Endothelial cell of hepatic sinusoid (primary cell): ENCODE data around the gene BRI3.

Source experiments
- in situ Hi-C: cut with HindIII; loops from 2 replicates; pipeline ENCODE4 v1.10.0; 2017; ENCODE audit warnings: low sequenced_read_pairs

The BRI3 gene

GRCh38 chr7:98251601-98252424, 29.7 kb upstream of the BRI3 start, which contains the start of gene TECPR1:
TECPR1 (minus strand) TSS chr7:98252232; CDS start chr7:98246146, 6,086 bp downstream.
- in situ Hi-C loops = no loop called here

DNA sequence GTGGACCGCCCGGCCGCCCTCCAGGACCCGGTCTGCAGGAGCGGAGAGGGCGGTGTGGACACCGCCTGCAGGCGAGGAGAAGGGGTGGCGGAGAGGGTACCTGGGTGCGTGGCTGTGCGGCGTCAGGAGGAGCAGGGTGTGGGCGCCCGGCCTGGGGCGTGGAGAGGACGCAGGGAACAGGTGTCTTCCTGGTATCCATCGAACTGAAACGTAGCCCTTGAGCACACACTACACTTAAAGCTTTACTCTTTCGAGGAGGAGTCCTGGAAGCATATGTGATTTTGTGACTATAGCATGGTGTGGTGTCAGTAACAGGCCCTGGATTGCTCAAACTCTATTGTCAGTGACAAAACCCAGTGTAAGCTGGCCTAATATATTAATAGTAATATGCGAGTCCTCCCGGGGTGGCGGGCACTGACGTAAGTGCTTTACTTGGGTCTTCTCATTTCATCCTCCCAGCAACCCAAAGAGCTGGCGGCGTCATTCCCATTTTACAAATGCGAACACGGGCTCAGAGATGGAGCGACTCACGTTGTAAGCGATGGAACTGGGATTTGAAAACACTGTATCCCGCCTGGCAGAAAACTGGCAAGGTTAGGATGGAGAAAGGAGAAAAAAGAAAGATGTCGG, 28.9 kb upstream of the BRI3 start:
- in situ Hi-C loops = no loop called here

DNA sequence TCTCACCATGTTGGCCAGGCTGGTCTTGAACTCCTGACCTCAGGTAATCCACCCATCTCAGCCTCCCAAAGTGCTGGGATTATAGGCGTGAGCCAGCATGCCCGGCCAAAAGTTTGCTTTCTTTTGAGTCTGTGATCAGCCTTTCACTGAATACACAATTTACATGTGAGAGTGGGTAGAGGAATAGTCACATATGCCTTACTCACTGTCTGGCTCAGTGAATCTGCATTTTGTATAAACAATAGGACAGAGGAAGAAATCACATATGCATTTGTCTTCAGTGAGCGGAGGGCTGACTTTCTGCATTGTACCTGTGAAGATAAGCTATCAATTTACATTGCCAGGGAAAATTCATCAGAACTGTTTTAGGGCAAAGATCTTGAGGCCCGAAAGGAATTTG, 27.0 kb upstream of the BRI3 start:
- in situ Hi-C loops = no loop called here

- in situ Hi-C loops = no loop called here
These were observed 26.4 kb upstream of the BRI3 start for GRCh38 chr7:98254951-98255610.

- in situ Hi-C loops = no loop called here
These were observed 25.1 kb upstream of the BRI3 start for GRCh38 chr7:98256431-98256830.

DNA sequence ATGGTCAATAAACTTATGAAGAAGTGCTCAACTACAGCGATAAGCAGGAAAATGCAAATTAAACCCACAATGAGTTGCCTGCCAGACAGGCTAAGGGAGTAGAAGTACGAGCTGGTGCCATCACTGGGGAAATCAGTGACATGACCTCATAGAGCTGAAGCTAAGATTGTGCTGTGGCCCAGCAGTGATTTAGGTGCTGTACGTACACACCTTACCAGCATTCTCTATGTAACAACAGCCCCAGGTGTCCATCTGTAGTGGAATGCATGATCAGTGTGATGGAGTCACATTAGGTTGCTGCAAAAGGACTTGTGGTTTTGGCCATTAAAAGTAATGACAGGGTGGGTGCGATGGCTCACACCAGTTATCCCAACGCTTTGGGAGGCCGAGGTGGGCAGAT, 23.8 kb upstream of the BRI3 start:
- in situ Hi-C loops = no loop called here

GRCh38 chr7:98265841-98266271, 15.6 kb upstream of the BRI3 start:
- in situ Hi-C loops = no loop called here

DNA sequence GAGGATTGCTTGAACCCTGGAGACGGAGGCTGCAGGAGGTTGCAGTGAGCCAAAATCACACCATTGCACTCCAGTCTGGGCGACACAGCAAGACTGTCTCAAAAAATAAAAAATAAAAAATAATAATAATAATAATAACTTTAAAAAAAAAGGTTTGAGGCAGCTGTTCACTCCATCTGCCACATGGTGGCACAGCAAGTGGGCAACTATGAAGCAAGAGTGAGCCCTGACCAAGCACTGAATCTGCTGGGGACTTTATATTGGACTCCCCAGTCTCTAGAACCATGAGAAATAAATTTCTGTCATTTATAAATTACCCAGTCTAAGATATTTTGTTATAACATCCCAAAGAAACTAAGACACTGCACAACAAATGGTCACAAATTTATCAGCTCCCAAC, 14.6 kb upstream of the BRI3 start:
- in situ Hi-C loops = no loop called here

DNA sequence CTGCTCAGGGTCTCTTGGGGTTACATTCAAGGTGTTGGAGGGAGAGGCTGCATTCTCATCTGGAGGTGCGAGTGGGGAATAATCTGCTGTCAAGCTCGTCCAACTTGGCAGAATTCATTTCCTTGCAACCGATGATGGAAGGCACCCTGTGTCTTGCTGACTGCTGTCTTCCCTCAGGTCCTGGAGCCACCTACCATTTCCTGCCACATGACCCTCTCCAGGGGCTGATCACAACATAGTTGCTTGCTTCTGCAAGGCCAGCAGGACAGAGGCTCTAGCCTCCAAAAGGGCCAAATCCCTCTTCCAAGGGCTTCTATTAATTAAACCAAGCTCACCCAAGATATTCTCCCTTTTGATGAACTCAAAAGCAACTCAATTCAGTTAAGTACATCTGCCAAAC, 14.2 kb upstream of the BRI3 start:
- in situ Hi-C loops = no loop called here

GRCh38 chr7:98276241-98276761, 5.2 kb upstream of the BRI3 start:
- in situ Hi-C loops = no loop called here

DNA sequence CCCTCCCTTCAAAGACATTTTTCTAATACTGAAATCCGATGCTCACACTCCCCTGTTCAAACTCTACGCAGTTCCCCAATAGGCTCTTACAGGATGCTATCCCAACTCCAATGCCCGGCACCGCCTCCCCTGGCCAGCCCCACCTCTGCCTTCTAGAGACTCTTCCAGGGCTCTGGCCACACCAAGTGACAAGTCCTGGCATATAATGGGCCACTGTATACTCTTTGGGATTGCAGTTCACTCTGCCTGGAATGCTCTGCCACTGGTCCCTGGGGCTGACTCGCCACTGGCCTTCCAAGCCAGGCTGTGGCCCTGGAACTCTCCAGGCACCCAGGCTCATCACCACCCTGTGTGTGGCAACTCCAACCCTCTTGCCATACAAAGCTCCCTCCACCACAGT, 3.1 kb upstream of the BRI3 start:
- in situ Hi-C loops = no loop called here

DNA sequence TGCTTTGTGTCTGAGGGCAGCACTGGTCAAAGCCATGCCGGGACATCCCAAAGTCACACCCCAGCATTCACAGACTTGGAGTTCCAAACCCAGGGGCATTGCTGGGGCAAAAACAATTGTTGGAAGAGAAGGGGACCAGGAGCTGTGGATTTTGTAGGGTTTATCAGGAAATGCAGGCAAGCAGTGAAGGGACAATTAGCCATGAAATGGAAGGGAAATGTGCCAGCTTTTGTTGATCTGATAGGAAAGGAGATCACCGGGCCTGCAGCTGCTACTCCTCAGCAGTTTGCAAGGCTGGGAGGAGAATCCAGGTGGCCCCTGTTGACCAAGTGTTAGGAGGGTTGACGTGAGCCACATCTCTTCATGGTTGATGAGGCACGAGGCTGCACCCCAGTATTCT, 2.5 kb upstream of the BRI3 start:
- in situ Hi-C loops = no loop called here

DNA sequence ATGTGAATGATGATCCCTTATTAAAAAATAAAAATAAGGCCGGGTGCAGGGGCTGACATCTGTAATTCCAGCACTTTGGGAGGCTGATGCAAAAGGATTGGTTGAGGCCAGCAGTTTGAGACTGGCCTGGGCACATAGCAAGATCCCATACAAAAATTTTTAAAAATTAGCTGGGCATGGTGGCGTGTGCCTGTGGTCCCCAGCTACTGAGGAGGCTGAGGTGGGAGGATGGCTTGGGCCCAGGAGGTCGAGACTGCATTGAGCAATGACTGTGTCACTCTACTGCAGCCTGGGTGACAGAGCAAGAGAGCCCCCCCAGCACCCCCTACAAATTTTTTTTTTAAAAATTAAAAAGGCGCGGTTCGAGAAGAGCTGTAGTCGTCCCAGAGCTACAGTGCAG, 1.2 kb upstream of the BRI3 start:
- in situ Hi-C loops = no loop called here

DNA sequence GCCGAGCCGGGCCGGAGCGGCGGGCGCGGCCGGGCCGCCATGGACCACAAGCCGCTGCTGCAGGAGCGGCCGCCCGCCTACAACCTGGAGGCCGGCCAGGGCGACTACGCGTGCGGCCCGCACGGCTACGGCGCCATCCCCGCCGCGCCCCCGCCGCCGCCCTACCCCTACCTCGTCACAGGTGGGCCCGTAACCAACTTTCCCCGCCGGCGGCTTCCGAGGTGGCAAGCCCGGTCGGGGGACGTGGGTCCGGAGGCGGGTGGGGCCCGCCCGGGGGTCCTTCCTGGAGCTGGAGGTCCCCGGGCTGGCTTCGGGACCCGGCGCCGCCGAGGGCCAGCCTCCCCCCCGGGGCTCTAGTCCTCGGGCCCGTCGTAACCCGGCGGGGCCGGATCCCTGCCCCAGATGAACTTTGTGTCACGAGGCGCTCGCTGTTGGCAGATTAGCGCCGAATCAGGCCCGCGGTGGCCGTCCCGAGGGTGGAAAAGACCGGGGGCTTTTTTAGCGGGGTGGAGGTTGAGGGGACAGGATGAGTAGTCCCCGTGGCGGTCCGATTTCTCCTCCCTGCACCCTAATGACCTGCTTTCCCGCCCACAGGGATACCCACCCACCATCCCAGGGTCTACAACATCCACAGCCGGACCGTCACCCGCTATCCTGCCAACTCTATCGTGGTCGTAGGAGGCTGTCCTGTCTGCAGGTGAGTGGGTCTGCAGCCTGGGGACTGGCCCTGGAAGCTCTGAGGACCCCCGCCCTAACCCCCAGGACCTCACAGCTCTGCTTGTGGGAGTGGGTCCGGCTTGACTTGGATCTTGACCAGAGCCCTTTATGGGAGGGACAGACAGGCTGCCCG, 496 bp downstream of the BRI3 start:
- in situ Hi-C loops = no loop called here

DNA sequence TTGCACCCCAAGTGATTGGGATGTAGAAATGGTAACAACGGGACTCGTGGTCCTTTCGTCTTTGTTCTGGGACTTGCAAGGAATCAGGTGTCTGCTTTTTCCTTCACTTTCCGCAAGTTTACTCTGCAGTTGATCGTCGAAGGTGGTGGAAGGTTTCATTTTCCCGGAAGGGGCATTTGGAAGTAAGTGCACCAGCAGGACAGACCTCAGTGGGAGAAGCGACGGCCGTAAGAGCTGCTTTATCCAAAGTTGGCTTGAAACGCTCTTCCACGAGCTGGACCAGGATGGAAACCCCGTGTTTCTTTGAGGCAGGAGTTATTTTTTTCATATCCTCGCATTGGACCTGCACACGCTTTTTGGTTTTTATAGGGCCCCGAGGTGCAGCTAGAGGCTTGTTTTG, 1.2 kb downstream of the BRI3 start:
- in situ Hi-C loops = no loop called here

DNA sequence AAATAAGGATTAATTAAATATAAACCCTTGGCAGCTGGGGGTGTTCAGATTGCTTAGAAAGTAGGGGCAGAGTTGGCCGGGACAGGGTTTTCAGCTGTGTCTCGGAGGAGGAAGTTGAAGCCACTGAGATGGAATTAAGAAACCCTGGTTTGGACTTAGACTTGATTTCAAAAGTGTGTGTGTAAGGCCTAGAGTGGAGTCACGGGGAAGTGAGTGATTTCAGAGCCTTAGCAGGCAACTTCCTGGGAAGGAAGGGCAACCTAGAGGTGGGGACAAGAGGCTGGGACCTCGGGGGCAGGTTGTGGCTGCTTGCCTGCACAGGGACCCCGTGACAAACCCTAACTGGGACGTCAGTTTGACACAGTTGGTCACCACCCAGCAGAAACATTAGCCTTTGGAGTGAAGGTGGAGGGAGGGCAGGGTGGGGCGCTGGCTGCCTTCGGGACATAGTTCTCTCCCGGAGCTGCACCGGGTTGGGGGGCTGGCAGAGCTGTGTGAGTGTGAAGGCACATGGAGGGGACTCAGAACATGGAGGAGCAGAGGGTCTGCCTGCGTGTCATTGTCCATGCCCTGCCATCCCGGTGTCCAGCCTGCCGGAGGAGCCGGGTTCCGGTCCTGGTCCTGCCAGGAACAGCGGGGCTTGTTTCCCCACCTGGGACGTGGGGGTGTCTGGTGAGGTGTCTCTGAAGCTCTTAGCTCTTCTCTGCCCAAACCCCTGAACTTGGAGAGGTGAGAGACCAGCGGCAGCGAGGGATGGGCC, 1.8 kb downstream of the BRI3 start:
- in situ Hi-C loops = no loop called here

DNA sequence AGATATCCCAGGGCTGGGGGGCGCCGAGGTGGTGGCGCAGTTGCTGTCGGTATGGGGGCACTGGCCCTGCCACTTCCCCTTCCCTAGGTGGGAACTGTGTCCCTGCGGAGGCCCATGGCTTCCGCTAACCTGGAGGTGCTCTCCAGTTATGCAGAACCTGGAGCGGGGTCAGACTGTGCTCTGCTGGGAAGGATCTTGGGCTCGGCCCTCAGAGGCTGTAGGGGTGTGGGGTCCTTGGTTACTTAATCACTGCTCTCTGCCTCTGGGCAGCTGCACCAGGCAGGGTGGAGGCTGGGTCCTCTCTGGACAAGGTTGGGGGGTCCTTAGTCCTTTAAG, 2.4 kb downstream of the BRI3 start:
- in situ Hi-C loops = no loop called here

DNA sequence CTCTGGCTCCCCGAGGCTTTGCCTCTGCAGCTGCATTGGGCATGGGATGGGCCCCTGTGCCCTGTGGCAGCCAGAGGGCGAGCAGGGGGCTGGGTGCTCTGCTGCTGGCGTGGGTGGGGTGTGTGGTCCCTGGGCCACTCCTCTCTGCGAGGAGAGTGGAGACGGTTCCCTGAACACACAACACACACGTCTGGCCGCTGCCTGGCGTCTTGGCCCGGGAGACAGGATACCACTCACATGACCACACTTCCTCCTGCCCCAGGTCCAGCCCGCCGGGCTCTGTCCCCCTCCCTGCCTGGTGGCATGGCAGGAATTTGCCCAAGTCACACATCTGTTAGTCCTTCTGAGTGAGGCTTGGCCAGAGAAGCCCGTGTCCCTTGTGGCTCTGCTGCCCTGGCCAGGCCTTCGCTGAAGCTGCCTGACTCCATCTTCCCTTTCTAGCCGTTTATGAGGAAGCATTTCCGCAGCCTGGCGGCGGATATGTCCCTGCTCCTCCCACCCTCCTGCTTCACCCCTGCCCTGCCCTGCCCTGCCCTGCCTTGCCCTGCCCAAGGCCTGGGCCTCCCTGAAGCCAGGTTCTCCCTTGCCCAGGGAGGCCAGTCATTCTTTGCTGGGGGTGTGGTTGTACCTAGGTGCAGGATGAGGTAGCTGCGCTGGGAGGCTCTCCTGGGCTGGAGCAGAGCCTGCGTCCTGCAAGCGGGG, 3.0 kb downstream of the BRI3 start:
- in situ Hi-C loops = no loop called here
